Psoas muscle (tissue), 8 donors: Measurements from ENCODE around the gene SSC5D. TPM values are rescaled to one million over a fixed set of nuclear protein-coding genes. Genes with fewer than 3 reads are reported as not detected.

ENCODE experiments used
- ATAC-seq, 4 donors: fragments of 200-7000 bp; cut with Tn5 transposase; one replicate each; pipeline ENCODE4 v1.9.1; 2020; ENCODE audit warnings: moderate library complexity in 3 of 4, mild to moderate bottlenecking in 2 of 4
- DNase-seq, 2 donors: peaks; one replicate each; pipeline ENCODE4 v3.0.0-alpha.2; 2020
- H3K27ac ChIP-seq: fragments of 200-600 bp; one replicate; pipeline ENCODE4 v1.8.0; 2022
- H3K27me3 ChIP-seq, 3 donors: fragments of 200-600 bp in 1 of 3; one replicate each; pipeline versions ENCODE4 v1.6.1 to v1.8.0; 2013 to 2022; ENCODE audit warnings: low read length in 2 of 3, mild to moderate bottlenecking in 2 of 3, moderate library complexity in 1 of 3; ENCODE audit not compliant: insufficient read depth in 3 of 3
- H3K36me3 ChIP-seq, 2 donors: fragments of 200-600 bp in 1 of 2; one replicate each; pipeline versions ENCODE4 v1.6.1 to v1.8.0; 2013 to 2022; ENCODE audit warnings: low read depth in 1 of 2, mild to moderate bottlenecking in 1 of 2, moderate library complexity in 1 of 2; ENCODE audit not compliant: insufficient read depth in 1 of 2
- H3K4me1 ChIP-seq: fragments of 200-600 bp; one replicate; pipeline ENCODE4 v1.8.0; 2022
- H3K4me3 ChIP-seq: fragments of 200-600 bp; one replicate; pipeline ENCODE4 v1.8.0; 2022; ENCODE audit warnings: mild to moderate bottlenecking
- H3K9me3 ChIP-seq: fragments of 200-600 bp; one replicate; pipeline ENCODE4 v1.8.0; 2022
- CTCF ChIP-seq: fragments of 200-600 bp; IDR thresholded peaks from one replicate; pipeline ENCODE4 v1.8.0; 2022; ENCODE audit warnings: antibody characterized with exemption
- WGBS, 3 donors: extraction: QIAGEN DNeasy Blood & Tissue Kit; methylation state at CpG; one replicate each; pipeline versions ENCODE4 v1.1.6 to v1.1.7; 2013; 5-methylcytosine and 5-hydroxymethylcytosine counted together
- intact Hi-C, 2 donors: fragments of 100-400 bp; cut with DNase I; formaldehyde crosslinking; loops; one replicate each; pipeline versions ENCODE4 v1.11.0 to v1.14.2; 2022
- polyA plus RNA-seq, 3 donors: library from polyadenylated mRNA; stranded (reverse); fragments of 200-250 nt; gene quantifications; one replicate each; pipeline ENCODE4 v1.2.3, GENCODE V29; 2013
- total RNA-seq, 4 donors: library from RNA; stranded (reverse); fragmentation: NEBNext Ultra II Directional in 2 of 4; extraction: Animal tissue kit (Norgen Biotek cat#: 25700) in 2 of 4; gene quantifications; one replicate each; pipeline versions ENCODE4 v1.2.1 to v1.2.4, GENCODE V29; 2021 to 2023
- donor health status: healthy with polysubstance abuse.
- donor health status: DM: no; HTN: no; CAD: no; lungs with moderate emphysema.
- donor health status: Bipolar disorder and iron deficiency.
- donor health status: healthy.
- donor health status: DM: yes; HTN: yes; CAD: no.
- donor health status: DM: no; HTN: no; CAD: no.
- donor health status: DM: no; HTN: no; CAD: no.
- donor health status: DM: yes; HTN: yes; CAD: no.

The SSC5D gene
- total and polyA plus RNA-seq, 7 donors, result 0.11 to 4.6 (median 1.2) TPM

GRCh38 chr19:55468054-55468393, 20.2 kb upstream of the SSC5D start:
- no peaks in the 10 kb centered on the region for H3K36me3 ChIP-seq
- no peak for TF ChIP-seq CTCF
- DNase-seq, result no peak
- no peak overlapping the region for H3K4me3 ChIP-seq
- peak in 1 of 4 donors; percentile 13 for ATAC-seq
- no peak overlapping the region for H3K27ac ChIP-seq
- intact Hi-C loops, result loop anchor here (5.0 kb wide), 2 partner anchors 34 to 164 kb away; no protein-coding TSS in a partner anchor
- no peaks in the 10 kb centered on the region for H3K9me3 ChIP-seq
- H3K27me3 ChIP-seq, result no peaks in the 10 kb centered on the region
- WGBS, 3 donors, result 18 to 22% (median 20%) methylated on average over 4 of the region's 4 CpGs
- H3K4me1 ChIP-seq, result no peaks in the 10 kb centered on the region

GRCh38 chr19:55471266-55471665, 17.0 kb upstream of the SSC5D start:
- DNase-seq (no peak), ATAC-seq (no peak)
- Histone ChIP-seq H3K27me3 (no peaks in the 10 kb centered on the region), H3K9me3 (no peaks in the 10 kb centered on the region), H3K27ac (no peak overlapping the region), H3K4me1 (peaks cover 5% of the 10 kb centered on the region), H3K4me3 (no peak overlapping the region), H3K36me3 (no peaks in the 10 kb centered on the region)
- TF ChIP-seq CTCF, result no peak
- intact Hi-C loops, result no loop called here
- WGBS, 3 donors, result 82 to 84% (median 83%) methylated on average over 13 of the region's 13 CpGs

- no peak for TF ChIP-seq CTCF
- no peak for ATAC-seq
- H3K27ac ChIP-seq, result no peak overlapping the region
- no peaks in the 10 kb centered on the region for H3K9me3 ChIP-seq
- H3K4me3 ChIP-seq, result no peak overlapping the region
- no peaks in the 10 kb centered on the region for H3K36me3 ChIP-seq
- H3K27me3 ChIP-seq, result no peaks in the 10 kb centered on the region
- intact Hi-C loops, result no loop called here
- WGBS, 3 donors, result 68 to 79% (median 74%) methylated on average over 8 of the region's 8 CpGs
- H3K4me1 ChIP-seq, result peaks cover 8% of the 10 kb centered on the region
- DNase-seq, result no peak
These were observed 15.8 kb upstream of the SSC5D start for GRCh38 chr19:55472463-55472862.

- Histone ChIP-seq H3K36me3 (no peaks in the 10 kb centered on the region), H3K27ac (no peak overlapping the region), H3K4me3 (no peak overlapping the region), H3K9me3 (no peaks in the 10 kb centered on the region), H3K4me1 (peaks cover 18% of the 10 kb centered on the region), H3K27me3 (no peaks in the 10 kb centered on the region)
- WGBS, 3 donors, result 46 to 58% (median 58%) methylated on average over 16 of the region's 16 CpGs
- intact Hi-C loops, result no loop called here
- no peak for TF ChIP-seq CTCF
- DNase-seq (no peak), ATAC-seq (no peak)
These were observed 14.8 kb upstream of the SSC5D start for GRCh38 chr19:55473225-55474012.
